GM12872 (cell line): ENCODE measurements around the gene GP9.

ENCODE experiments used
- CTCF ChIP-seq: IDR thresholded peaks from 3 replicates; pipeline ENCODE4 v1.5.1; 2011; ENCODE audit warnings: low read depth, mild to moderate bottlenecking, low read length, moderate library complexity; ENCODE audit not compliant: insufficient read depth

GP9 gene

GRCh38 chr3:129036222-129037092 is 24.1 kb upstream of the GP9 start:
- TF ChIP-seq CTCF, result no peak

DNA sequence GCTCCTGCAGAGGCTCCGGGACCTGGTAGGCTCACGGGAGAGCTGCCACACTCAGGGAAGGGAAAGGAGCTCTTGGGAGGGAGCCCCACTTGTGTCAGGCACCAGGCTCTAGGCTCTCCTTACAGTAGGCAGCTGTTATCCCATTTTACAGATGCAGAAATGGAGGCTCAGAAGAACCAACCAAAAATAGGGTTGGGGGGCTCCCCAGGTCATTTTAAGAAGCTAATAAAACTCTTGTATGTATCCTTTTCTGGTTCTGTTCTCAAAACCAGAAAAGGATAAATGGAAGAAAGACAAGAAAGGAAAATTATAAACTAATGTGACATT is 23.5 kb upstream of the GP9 start:
- no peak for TF ChIP-seq CTCF

- TF ChIP-seq CTCF, result no peak
These were observed 22.3 kb upstream of the GP9 start for GRCh38 chr3:129038121-129038855.

- TF ChIP-seq CTCF, result no peak
These were observed 21.1 kb upstream of the GP9 start for GRCh38 chr3:129039271-129040038.

- TF ChIP-seq CTCF, result no peak
These were observed 20.6 kb upstream of the GP9 start for GRCh38 chr3:129040039-129040336.

- TF ChIP-seq CTCF, result no peak
These were observed 19.8 kb upstream of the GP9 start for GRCh38 chr3:129040579-129041300.

- TF ChIP-seq CTCF, result no peak
These were observed 14.9 kb upstream of the GP9 start for GRCh38 chr3:129045675-129046036.
